Measurements from ENCODE around the gene KRT77.

KRT77 gene

GRCh38 chr12:52658196-52658595, 45.1 kb downstream of the KRT77 start:
- DNase-seq (ENCODE audit: low read depth in 2 of 3, low spot score in 2 of 3), result no peak

- DNase-seq (ENCODE audit: low read depth in 2 of 3, low spot score in 2 of 3), result no peak
These were observed 45.9 kb downstream of the KRT77 start for GRCh38 chr12:52657250-52657902.

- no peak for DNase-seq (ENCODE audit: low read depth in 2 of 3, low spot score in 2 of 3)
These were observed 46.7 kb downstream of the KRT77 start for GRCh38 chr12:52656616-52657015.

GRCh38 chr12:52655720-52656124, 47.6 kb downstream of the KRT77 start:
- DNase-seq (ENCODE audit: low read depth in 2 of 3, low spot score in 2 of 3), result no peak

GRCh38 chr12:52655251-52655650, 48.1 kb downstream of the KRT77 start:
- DNase-seq (ENCODE audit: low read depth in 2 of 3, low spot score in 2 of 3), result no peak

GRCh38 chr12:52651726-52652261, 51.5 kb downstream of the KRT77 start, which contains the start of gene KRT2:
Gene KRT2, minus strand, starts transcription at chr12:52652211. Its CDS starts 69 bp downstream, at chr12:52652142.
- DNase-seq (ENCODE audit: low read depth in 2 of 3, low spot score in 2 of 3), result no peak

GRCh38 chr12:52650520-52651081, 52.7 kb downstream of the KRT77 start:
- no peak for DNase-seq (ENCODE audit: low read depth in 2 of 3, low spot score in 2 of 3)

GRCh38 chr12:52649066-52649465, 54.3 kb downstream of the KRT77 start:
- no peak for DNase-seq (ENCODE audit: low read depth in 2 of 3, low spot score in 2 of 3)

- no peak for DNase-seq (ENCODE audit: low read depth in 2 of 3, low spot score in 2 of 3)
These were observed 55.2 kb downstream of the KRT77 start for GRCh38 chr12:52648012-52648550.

GRCh38 chr12:52647601-52648000, 55.7 kb downstream of the KRT77 start:
- DNase-seq (ENCODE audit: low read depth in 2 of 3, low spot score in 2 of 3), result no peak

- DNase-seq (ENCODE audit: low read depth in 2 of 3, low spot score in 2 of 3), result no peak
These were observed 56.7 kb downstream of the KRT77 start for GRCh38 chr12:52646613-52647012.

- DNase-seq (ENCODE audit: low read depth in 2 of 3, low spot score in 2 of 3), result no peak
These were observed 57.3 kb downstream of the KRT77 start for GRCh38 chr12:52645982-52646381.

- no peak for DNase-seq (ENCODE audit: low read depth in 2 of 3, low spot score in 2 of 3)
These were observed 58.1 kb downstream of the KRT77 start for GRCh38 chr12:52645120-52645761.

GRCh38 chr12:52644078-52644415, 59.3 kb downstream of the KRT77 start:
- no peak for DNase-seq (ENCODE audit: low read depth in 2 of 3, low spot score in 2 of 3)

GRCh38 chr12:52643233-52644077, 59.9 kb downstream of the KRT77 start:
- DNase-seq (ENCODE audit: low read depth in 2 of 3, low spot score in 2 of 3), result no peak

GRCh38 chr12:52641468-52641867, 61.9 kb downstream of the KRT77 start:
- DNase-seq (ENCODE audit: low read depth in 2 of 3, low spot score in 2 of 3), result no peak

Data from activated CD8-positive, alpha-beta memory T cell treated with anti-CD3 and anti-CD28 coated beads for 48 hours (primary cell).